ENCODE results near the gene SORT1. TPM values are rescaled to one million over a fixed set of nuclear protein-coding genes. Genes with fewer than 3 reads are reported as not detected.
"Not testable (repeated sequence)": the region's sequence is repeated elsewhere in the genome, so short reads cannot be mapped to it uniquely, and the experiment has no call there.

Gene SORT1
- 10 to 100 TPM; 55.8 to 79.2 (median 68.3) TPM for total RNA-seq

DNA sequence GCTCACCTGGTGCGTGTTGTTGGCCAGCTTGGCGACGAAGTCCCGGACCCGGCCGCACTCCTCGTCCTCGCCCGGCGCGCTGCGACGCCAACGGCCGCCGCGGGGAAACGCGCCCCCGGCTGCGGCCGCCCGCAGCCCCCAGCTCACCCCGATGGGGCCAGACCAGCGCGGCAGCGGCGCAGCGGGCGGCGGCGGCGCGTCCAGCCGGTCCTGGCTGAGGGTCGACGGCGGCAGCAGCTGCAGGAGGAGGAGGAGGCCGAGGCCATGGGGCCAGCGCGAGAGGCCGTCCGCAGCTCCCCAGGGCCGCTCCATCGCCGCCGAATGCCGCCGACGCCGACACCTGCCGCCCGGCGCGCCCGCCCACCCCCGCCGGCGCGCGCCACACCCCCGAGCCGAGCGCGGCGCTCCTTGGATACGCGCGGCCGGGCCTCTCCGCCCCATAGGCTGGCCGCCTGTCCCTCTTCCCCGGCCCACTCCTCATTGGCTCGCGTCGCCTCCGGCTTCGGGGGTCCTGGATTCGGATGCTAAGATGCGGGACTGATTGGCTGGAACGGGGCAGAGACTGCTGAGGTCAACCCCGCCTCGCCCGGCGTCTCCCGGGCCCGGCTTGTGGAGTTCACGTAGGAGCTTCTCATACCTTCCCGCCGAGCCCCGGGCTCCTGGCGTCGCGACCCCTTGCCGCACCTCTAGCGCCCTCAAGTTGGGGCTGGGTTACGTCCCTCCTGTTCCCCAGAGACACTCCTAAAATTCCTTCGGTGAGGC, at the start of gene SORT1:
Gene SORT1 (minus strand): TSS at position 338 of the 762 bp plus-strand sequence. CDS start 26 bp downstream, at position 312.
- TF ChIP-seq, protein P1, sequence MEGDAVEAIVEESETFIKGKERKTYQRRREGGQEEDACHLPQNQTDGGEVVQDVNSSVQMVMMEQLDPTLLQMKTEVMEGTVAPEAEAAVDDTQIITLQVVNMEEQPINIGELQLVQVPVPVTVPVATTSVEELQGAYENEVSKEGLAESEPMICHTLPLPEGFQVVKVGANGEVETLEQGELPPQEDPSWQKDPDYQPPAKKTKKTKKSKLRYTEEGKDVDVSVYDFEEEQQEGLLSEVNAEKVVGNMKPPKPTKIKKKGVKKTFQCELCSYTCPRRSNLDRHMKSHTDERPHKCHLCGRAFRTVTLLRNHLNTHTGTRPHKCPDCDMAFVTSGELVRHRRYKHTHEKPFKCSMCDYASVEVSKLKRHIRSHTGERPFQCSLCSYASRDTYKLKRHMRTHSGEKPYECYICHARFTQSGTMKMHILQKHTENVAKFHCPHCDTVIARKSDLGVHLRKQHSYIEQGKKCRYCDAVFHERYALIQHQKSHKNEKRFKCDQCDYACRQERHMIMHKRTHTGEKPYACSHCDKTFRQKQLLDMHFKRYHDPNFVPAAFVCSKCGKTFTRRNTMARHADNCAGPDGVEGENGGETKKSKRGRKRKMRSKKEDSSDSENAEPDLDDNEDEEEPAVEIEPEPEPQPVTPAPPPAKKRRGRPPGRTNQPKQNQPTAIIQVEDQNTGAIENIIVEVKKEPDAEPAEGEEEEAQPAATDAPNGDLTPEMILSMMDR (IDR thresholded peaks at IDR 0.05), result no peak
- ATAC-seq (ENCODE audit: low FRiP score), result peak; percentile 97
- no peak for DNase-seq (ENCODE audit: low spot score)

DNA sequence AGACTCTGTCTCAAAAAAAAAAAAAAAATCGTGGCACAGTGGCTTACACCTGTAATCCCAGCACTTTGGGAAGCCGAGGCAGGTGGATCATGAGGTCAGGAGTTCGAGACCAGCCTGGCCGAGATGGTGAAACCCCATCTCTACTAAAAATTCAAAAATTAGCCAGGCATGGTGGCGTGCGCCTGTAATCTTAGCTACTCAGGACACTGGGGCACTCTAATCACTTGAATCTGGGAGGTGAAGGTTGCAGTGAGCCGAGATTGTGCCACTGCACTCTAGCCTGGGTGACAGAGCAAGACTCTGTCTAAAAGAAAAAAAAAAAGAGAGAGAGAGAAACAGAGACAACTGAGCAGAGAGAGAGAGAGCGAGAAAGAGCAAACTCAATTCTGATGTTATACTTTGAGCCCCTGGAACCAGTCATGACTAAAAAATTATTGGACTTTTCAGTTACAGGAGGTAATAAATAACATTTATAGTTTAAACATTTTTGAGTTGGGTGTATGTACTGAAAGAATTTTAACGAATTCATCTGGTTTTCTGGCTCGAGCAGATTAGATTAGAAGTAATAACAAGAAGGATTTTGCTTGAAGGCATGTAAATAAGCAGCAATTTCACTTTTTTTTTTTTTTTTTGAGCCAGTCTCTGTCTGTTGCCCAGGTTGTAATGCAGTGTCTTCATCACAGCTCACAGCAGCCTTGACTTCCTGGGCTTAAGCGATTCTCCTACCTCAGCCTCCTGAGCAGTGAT, 48.4 kb upstream of the SORT1 start:
- ATAC-seq (ENCODE audit: low FRiP score); DNase-seq (ENCODE audit: low spot score): not testable (repeated sequence)

DNA sequence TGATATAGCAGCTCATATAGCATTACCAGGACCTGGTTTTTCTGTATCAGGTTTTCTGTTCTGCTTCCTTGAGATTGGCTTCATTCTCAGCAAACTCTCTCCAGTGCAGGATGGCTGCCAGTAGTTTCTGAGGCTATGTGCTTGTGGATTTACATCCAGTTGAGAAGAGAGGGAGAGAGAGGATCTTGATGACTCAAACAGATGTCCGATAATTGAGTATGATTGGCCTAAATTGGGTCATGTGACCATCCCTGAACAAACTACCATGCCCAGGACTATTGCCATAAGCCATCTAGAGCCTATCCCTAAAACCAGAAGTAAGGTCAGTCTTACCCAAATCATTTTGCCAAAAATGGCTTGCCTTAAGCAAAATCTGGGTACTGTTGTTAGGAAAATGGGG, 46.6 kb upstream of the SORT1 start:
- TF ChIP-seq, protein P1 (IDR thresholded peaks at IDR 0.05), result no peak

DNA sequence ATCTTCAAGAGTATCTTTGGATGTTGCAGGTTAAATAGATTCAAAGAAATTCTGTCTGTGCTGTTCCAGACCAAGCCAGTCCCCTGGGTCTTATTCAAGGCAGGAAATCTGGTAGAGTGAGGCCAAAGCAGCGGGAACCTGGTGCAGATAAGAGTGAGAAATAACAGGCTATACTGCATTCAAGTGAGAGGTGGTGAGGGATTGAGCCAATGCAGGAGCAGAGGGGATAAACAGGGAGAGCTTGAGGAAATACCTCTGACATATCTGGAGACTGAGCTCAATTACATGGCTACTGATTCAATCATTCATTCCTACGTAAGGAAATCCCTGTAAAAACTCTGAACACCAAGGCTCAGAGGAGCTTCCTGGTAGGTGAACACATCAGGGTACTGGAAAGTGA, 45.8 kb upstream of the SORT1 start:
- TF ChIP-seq, protein P1 (IDR thresholded peaks at IDR 0.05), result no peak

More for the DNA sequence above, 46.6 kb upstream of the SORT1 start:
- DNase-seq (ENCODE audit: low spot score) (no peak), ATAC-seq (ENCODE audit: low FRiP score) (no peak)

DNA sequence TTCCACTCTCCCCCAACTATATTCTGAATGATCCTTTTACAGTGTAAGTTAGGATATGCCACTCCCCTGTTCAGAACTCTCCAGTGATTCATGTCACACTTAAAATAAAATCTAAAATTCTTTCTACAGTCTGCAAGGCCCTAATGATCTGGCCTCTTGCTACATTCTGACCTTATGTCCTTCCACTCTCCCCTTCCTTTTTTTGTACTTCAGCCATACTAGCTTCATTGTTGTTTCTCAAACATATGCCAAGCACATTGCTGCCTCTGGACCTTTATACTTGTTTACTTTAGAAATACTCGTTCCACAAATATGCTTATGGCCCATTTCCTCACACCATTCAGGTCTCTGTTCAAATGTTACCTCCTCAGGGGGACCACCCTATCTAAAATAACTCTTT, 43.4 kb upstream of the SORT1 start:
- TF ChIP-seq, protein P1 (IDR thresholded peaks at IDR 0.05), result no peak
- DNase-seq (ENCODE audit: low spot score), result no peak
- no peak for ATAC-seq (ENCODE audit: low FRiP score)

More for the DNA sequence above, 45.8 kb upstream of the SORT1 start:
- DNase-seq (ENCODE audit: low spot score) (no peak), ATAC-seq (ENCODE audit: low FRiP score) (no peak)

DNA sequence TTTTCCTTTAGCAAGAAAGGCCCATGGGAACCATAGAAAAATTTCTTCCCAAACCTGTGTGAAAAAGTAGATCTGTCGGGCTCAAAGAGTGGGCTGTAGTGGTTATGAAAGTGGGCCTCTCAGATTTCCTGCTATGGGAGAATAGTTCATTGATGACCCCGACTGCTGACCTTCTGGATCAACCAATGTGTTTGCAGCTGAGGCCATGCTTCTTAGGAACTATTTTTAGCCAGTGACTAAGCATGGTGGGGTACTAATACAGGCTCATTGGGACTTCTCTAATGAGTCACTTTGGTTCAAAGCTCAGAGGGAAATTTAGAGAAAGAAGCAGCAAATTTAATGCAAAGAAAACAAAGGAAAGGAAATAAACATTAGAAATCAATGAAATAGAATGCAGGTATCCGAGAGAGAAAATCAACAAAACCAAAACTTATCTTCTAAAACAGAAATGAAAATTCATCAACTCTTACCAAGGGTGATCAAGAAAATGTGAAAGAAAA, 41.1 kb upstream of the SORT1 start:
- TF ChIP-seq, protein P1 (IDR thresholded peaks at IDR 0.05), result no peak
- no peak for DNase-seq (ENCODE audit: low spot score)
- no peak for ATAC-seq (ENCODE audit: low FRiP score)

DNA sequence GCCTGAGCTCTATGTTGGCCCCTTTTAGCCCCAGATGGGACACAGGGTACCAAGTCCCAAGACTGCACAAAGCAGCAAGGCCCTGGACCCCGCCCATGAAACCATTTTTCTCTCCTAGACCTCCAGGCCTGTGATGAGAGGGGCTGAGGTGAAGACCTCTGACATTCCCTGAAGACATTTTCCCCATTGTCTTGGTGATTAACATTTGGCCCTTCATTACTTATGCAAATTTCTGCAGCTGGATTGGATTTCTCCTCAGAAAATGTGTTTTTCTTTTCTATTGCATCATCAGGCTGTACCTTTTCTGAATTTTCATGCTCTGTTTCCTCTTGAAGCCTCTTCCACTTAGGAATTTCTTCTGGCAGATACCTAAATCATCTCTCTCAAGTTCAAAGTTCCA, 36.8 kb upstream of the SORT1 start:
- TF ChIP-seq, protein P1 (IDR thresholded peaks at IDR 0.05), result no peak
- no peak for DNase-seq (ENCODE audit: low spot score)
- no peak for ATAC-seq (ENCODE audit: low FRiP score)

Data from omental fat pad (tissue), 4 donors.